K562 (cell line): ENCODE data around the gene CPOX. TPM values are rescaled to one million over a fixed set of nuclear protein-coding genes. Genes with fewer than 3 reads are reported as not detected.

Source experiments
- ARID1B ChIP-seq: fragments of 450-650 bp; IDR thresholded peaks from 2 replicates; pipeline ENCODE4 v1.6.1; 2016; ENCODE audit warnings: antibody characterized with exemption, mild to moderate bottlenecking, inconsistent platforms
- BDP1 ChIP-seq: IDR thresholded peaks from 3 replicates; pipeline ENCODE4 v1.6.1; 2011; ENCODE audit not compliant: insufficient read length, insufficient read depth
- CBFA2T3 ChIP-seq: fragments of 450-650 bp; IDR thresholded peaks from 2 replicates; pipeline ENCODE4 v1.6.1; 2017
- CBX1 ChIP-seq: sonication (generic); IDR thresholded peaks from 2 replicates; pipeline ENCODE4 v1.6.1; 2016; ENCODE audit warnings: antibody characterized with exemption, low read depth, mild to moderate bottlenecking
- DPF2 ChIP-seq: fragments of 450-650 bp; IDR thresholded peaks from 2 replicates; pipeline ENCODE4 v1.6.1; 2016
- HNRNPLL ChIP-seq: fragments of 200-400 bp; formaldehyde crosslinking; IDR thresholded peaks from 2 replicates; pipeline ENCODE4 v1.6.1; 2017; ENCODE audit warnings: low read length, low read depth, mild to moderate bottlenecking; ENCODE audit not compliant: poor library complexity, severe bottlenecking
- KAT7 ChIP-seq: sonication (generic); formaldehyde crosslinking; IDR thresholded peaks from 2 replicates; pipeline ENCODE4 v1.8.0; 2022; ENCODE audit warnings: missing genetic modification reagents, mild to moderate bottlenecking, borderline replicate concordance
- MAZ ChIP-seq, 2 experiments: fragments of 450-650 bp in 1 of 2; sonication (generic) in 1 of 2; formaldehyde crosslinking; IDR thresholded peaks in 1 of 2; conservative IDR thresholded peaks in 1 of 2; 2 replicates each; pipeline versions ENCODE4 v1.4.0 to v1.5.0; 2020; ENCODE audit warnings: mild to moderate bottlenecking in 1 of 2, missing genetic modification reagents in 1 of 2
- RB1 ChIP-seq: fragments of 450-650 bp; IDR thresholded peaks from 2 replicates; pipeline ENCODE4 v1.6.1; 2017; ENCODE audit warnings: low read depth, mild to moderate bottlenecking
- RBFOX2 ChIP-seq: fragments of 200-400 bp; formaldehyde crosslinking; IDR thresholded peaks from 2 replicates; pipeline ENCODE4 v1.6.1; 2017; ENCODE audit warnings: low read depth, mild to moderate bottlenecking, low read length, moderate library complexity
- SMAD2 ChIP-seq: fragments of 150-350 bp; IDR thresholded peaks from 2 replicates; pipeline ENCODE4 v1.6.1; 2014; ENCODE audit warnings: low read depth, mild to moderate bottlenecking, low read length
- SUPT5H ChIP-seq: fragments of 450-650 bp; IDR thresholded peaks from 2 replicates; pipeline ENCODE4 v1.6.1; 2016
- TCF7L2 ChIP-seq: fragments of 150-350 bp; IDR thresholded peaks from 2 replicates; pipeline ENCODE4 v1.6.1; 2016; ENCODE audit warnings: low read depth, mild to moderate bottlenecking, low read length, moderate library complexity
- TOE1 ChIP-seq, 2 experiments: fragments of 450-650 bp in 1 of 2; sonication (generic) in 1 of 2; formaldehyde crosslinking in 1 of 2; IDR thresholded peaks; 2 replicates each; pipeline versions ENCODE4 v1.7.1 to v1.8.0; 2016 to 2022; ENCODE audit warnings: borderline replicate concordance in 2 of 2, mild to moderate bottlenecking in 2 of 2, antibody characterized with exemption in 1 of 2, inconsistent platforms in 1 of 2, low read depth in 1 of 2, missing genetic modification reagents in 1 of 2, moderate library complexity in 1 of 2
- ZKSCAN1 ChIP-seq: fragments of 150-350 bp; IDR thresholded peaks from 2 replicates; pipeline ENCODE4 v1.6.1; 2016; ENCODE audit warnings: low read depth, low read length
- polyA plus RNA-seq, 8 experiments: library from polyadenylated mRNA; depleted of rRNA in 4 of 8; stranded (reverse) in 5 of 8; unstranded in 3 of 8; fragments of >200 nt; fragmentation: Nextera tagmentation in 2 of 8; fragmentation: Illumina TruSeq in 1 of 8; extraction: Ambion mirVana in 2 of 8; extraction: Trizol in 1 of 8; gene quantifications; 2 replicates each; pipeline versions ENCODE4 v1.2.1 to v1.2.3, GENCODE V29; 2011 to 2014; ENCODE audit warnings: inconsistent platforms in 1 of 8, missing spikeins in 1 of 8
- total RNA-seq, 7 experiments: library from RNA; depleted of rRNA in 6 of 7; stranded (reverse); fragments of >200 nt in 6 of 7; fragmentation: Illumina TruSeq in 2 of 7; extraction: Trizol in 2 of 7; gene quantifications; 2 replicates each; pipeline versions ENCODE4 v1.2.1 to v1.2.3, GENCODE V29; 2011 to 2021; ENCODE audit warnings: low replicate concordance in 1 of 7
- TF ChIP-seq, protein P1 (sequence below), 2 experiments: fragments of 450-650 bp in 1 of 2; sonication (generic) in 1 of 2; formaldehyde crosslinking in 1 of 2; IDR thresholded peaks; 2 replicates each; pipeline versions ENCODE4 v1.7.1 to v1.9.0; 2016 to 2022; ENCODE audit warnings: inconsistent platforms in 1 of 2, mild to moderate bottlenecking in 1 of 2, missing genetic modification reagents in 1 of 2
- TF ChIP-seq, protein P2 (sequence below), 2 experiments: fragments of 450-650 bp; IDR thresholded peaks; 2 replicates each; pipeline ENCODE4 v1.6.1; 2016

CPOX gene
- total and polyA plus RNA-seq, 9 of the 15 experiments (the other 6 are each of a cell fraction or from before 2014, with no cell fraction given): 14.6 to 82.1 (median 24.8) TPM

- TF ChIP-seq, protein P1, sequence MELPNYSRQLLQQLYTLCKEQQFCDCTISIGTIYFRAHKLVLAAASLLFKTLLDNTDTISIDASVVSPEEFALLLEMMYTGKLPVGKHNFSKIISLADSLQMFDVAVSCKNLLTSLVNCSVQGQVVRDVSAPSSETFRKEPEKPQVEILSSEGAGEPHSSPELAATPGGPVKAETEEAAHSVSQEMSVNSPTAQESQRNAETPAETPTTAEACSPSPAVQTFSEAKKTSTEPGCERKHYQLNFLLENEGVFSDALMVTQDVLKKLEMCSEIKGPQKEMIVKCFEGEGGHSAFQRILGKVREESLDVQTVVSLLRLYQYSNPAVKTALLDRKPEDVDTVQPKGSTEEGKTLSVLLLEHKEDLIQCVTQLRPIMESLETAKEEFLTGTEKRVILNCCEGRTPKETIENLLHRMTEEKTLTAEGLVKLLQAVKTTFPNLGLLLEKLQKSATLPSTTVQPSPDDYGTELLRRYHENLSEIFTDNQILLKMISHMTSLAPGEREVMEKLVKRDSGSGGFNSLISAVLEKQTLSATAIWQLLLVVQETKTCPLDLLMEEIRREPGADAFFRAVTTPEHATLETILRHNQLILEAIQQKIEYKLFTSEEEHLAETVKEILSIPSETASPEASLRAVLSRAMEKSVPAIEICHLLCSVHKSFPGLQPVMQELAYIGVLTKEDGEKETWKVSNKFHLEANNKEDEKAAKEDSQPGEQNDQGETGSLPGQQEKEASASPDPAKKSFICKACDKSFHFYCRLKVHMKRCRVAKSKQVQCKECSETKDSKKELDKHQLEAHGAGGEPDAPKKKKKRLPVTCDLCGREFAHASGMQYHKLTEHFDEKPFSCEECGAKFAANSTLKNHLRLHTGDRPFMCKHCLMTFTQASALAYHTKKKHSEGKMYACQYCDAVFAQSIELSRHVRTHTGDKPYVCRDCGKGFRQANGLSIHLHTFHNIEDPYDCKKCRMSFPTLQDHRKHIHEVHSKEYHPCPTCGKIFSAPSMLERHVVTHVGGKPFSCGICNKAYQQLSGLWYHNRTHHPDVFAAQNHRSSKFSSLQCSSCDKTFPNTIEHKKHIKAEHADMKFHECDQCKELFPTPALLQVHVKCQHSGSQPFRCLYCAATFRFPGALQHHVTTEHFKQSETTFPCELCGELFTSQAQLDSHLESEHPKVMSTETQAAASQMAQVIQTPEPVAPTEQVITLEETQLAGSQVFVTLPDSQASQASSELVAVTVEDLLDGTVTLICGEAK (IDR thresholded peaks at IDR 0.05): peak; percentile 34; the same call in 1 of the 2 replicates
- TF ChIP-seq, protein P1 (CRISPR knock-in tag; IDR thresholded peaks at IDR 0.05): no peak
- TF ChIP-seq ARID1B: peak; percentile 86
- TF ChIP-seq TCF7L2: no peak
- peak; percentile 18; the same call in 1 of the 2 replicates for TF ChIP-seq ZKSCAN1
- TF ChIP-seq, protein P2, sequence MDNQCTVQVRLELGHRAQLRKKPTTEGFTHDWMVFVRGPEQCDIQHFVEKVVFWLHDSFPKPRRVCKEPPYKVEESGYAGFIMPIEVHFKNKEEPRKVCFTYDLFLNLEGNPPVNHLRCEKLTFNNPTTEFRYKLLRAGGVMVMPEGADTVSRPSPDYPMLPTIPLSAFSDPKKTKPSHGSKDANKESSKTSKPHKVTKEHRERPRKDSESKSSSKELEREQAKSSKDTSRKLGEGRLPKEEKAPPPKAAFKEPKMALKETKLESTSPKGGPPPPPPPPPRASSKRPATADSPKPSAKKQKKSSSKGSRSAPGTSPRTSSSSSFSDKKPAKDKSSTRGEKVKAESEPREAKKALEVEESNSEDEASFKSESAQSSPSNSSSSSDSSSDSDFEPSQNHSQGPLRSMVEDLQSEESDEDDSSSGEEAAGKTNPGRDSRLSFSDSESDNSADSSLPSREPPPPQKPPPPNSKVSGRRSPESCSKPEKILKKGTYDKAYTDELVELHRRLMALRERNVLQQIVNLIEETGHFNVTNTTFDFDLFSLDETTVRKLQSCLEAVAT (IDR thresholded peaks at IDR 0.05): no peak
- TF ChIP-seq SMAD2: no peak
- peak; percentile 63; the same call in 1 of the 2 replicates for TF ChIP-seq RB1
- peak; percentile 80 for TF ChIP-seq DPF2
- TF ChIP-seq MAZ (CRISPR knock-in tag; conservative IDR thresholded peaks at IDR 0.05 in 1 of 2, IDR thresholded peaks at IDR 0.05 in 1 of 2): peak; percentile 42 to 49; a peak in 2 of 4 replicates
- TF ChIP-seq SUPT5H: peak; percentile 62
- peak; percentile 72 for TF ChIP-seq RBFOX2
- TF ChIP-seq HNRNPLL: peak; percentile 83
- TF ChIP-seq TOE1 (IDR thresholded peaks at IDR 0.05; ENCODE audit: borderline replicate concordance): 0 out of 2 replicates have a peak, but pooled peaks have one; percentile 46
- TF ChIP-seq TOE1 (CRISPR knock-in tag; IDR thresholded peaks at IDR 0.05; ENCODE audit: borderline replicate concordance, low read depth): no peak
- peak; percentile 44; the same call in 1 of the 2 replicates for TF ChIP-seq CBX1
- no peak for TF ChIP-seq KAT7 (CRISPR knock-in tag)
- TF ChIP-seq BDP1: no peak
- TF ChIP-seq CBFA2T3: peak; percentile 90
Measured at GRCh38 chr3:98593046-98593936, at the start of gene CPOX (continued).
